ENCODE results near the gene TCF25.

GRCh38 chr16:89912627-89913026 lies 39.2 kb downstream of the TCF25 start:
- TF ChIP-seq RAD21 (IDR thresholded peaks at IDR 0.05; ENCODE audit: low read depth) (no peak), REST (IDR thresholded peaks at IDR 0.05; ENCODE audit: low read depth) (no peak), EGR1 (IDR thresholded peaks at IDR 0.05) (no peak), MAX (IDR thresholded peaks at IDR 0.05) (no peak), EP300 (IDR thresholded peaks at IDR 0.05; ENCODE audit: borderline replicate concordance) (no peak), CREB1 (IDR thresholded peaks at IDR 0.05; ENCODE audit: low read depth) (no peak), TAF1 (IDR thresholded peaks at IDR 0.05; ENCODE audit: low read depth) (no peak)

All from Ishikawa (cell line).